HUES48 (cell line): ENCODE measurements around the gene UBR4.

Source experiments
- H3K27ac ChIP-seq: one replicate; pipeline ENCODE4 v1.7.0; 2013; ENCODE audit warnings: low read depth, low read length, inconsistent platforms
- H3K27me3 ChIP-seq: 2 replicates; pipeline ENCODE4 v1.6.1; 2013; ENCODE audit warnings: mild to moderate bottlenecking, low read length; ENCODE audit not compliant: control insufficient read depth, insufficient read depth
- H3K36me3 ChIP-seq: 2 replicates; pipeline ENCODE4 v1.6.1; 2013; ENCODE audit warnings: low read length; ENCODE audit not compliant: control insufficient read depth, insufficient read depth
- H3K4me1 ChIP-seq: 2 replicates; pipeline ENCODE4 v1.6.1; 2013; ENCODE audit warnings: mild to moderate bottlenecking, low read length; ENCODE audit not compliant: control insufficient read depth, insufficient read depth
- H3K4me3 ChIP-seq: 2 replicates; pipeline ENCODE4 v1.5.1; 2013; ENCODE audit warnings: mild to moderate bottlenecking, low read depth, low read length
- H3K9ac ChIP-seq: 2 replicates; pipeline ENCODE4 v1.6.1; 2013; ENCODE audit warnings: mild to moderate bottlenecking, low read depth, low read length, moderate library complexity
- H3K9me3 ChIP-seq: 2 replicates; pipeline ENCODE4 v1.6.1; 2013; ENCODE audit warnings: low read length; ENCODE audit not compliant: control insufficient read depth, insufficient read depth

Gene UBR4

DNA sequence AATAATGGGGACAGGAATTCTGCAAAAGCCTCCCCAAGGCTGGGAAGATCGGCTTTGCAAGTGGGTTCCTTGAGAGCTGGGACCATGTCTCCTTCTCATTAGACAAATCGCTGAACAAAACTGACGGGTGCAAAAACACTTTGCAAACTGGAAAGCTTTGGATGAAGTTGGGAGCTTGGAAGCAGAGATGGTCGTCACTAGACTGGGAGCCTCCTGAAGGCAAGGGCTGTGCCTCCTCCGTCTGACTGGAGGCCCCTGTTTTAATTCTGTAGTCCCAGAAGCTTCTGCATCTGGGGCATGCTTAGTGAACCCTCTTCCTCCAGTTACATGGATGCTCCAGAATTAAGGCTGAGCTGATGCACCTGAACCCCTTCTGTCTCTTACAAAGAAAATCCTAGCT, 171.3 kb downstream of the UBR4 start:
- Histone ChIP-seq H3K4me3 (no peak overlapping the region), H3K27me3 (no peaks in the 10 kb centered on the region), H3K9me3 (no peaks in the 10 kb centered on the region), H3K36me3 (no peaks in the 10 kb centered on the region), H3K9ac (no peak overlapping the region), H3K27ac (no peak overlapping the region), H3K4me1 (peaks cover 8% of the 10 kb centered on the region)

- Histone ChIP-seq H3K9me3 (no peaks in the 10 kb centered on the region), H3K27ac (no peak overlapping the region), H3K36me3 (no peaks in the 10 kb centered on the region), H3K4me3 (no peak overlapping the region), H3K27me3 (no peaks in the 10 kb centered on the region), H3K4me1 (peaks cover 3% of the 10 kb centered on the region), H3K9ac (no peak overlapping the region)
Measured at GRCh38 chr1:19038096-19038495, 172.0 kb downstream of the UBR4 start.

- H3K27me3 ChIP-seq: no peaks in the 10 kb centered on the region
- no peak overlapping the region for H3K9ac ChIP-seq
- no peak overlapping the region for H3K4me3 ChIP-seq
- H3K27ac ChIP-seq: no peak overlapping the region
- no peaks in the 10 kb centered on the region for H3K36me3 ChIP-seq
- no peaks in the 10 kb centered on the region; the same call in 1 of the 2 replicates for H3K4me1 ChIP-seq
- H3K9me3 ChIP-seq: no peaks in the 10 kb centered on the region
Measured at GRCh38 chr1:19037659-19038058, 172.4 kb downstream of the UBR4 start.

GRCh38 chr1:19036813-19037605, 173.1 kb downstream of the UBR4 start:
- H3K27ac ChIP-seq: no peak overlapping the region
- no peaks in the 10 kb centered on the region; the same call in 1 of the 2 replicates for H3K4me1 ChIP-seq
- no peaks in the 10 kb centered on the region for H3K9me3 ChIP-seq
- no peaks in the 10 kb centered on the region for H3K27me3 ChIP-seq
- H3K9ac ChIP-seq: no peak overlapping the region
- no peaks in the 10 kb centered on the region for H3K36me3 ChIP-seq
- no peak overlapping the region for H3K4me3 ChIP-seq

GRCh38 chr1:19036041-19036812, 173.8 kb downstream of the UBR4 start:
- H3K27me3 ChIP-seq: no peaks in the 10 kb centered on the region
- H3K4me1 ChIP-seq: no peaks in the 10 kb centered on the region; the same call in 1 of the 2 replicates
- H3K9me3 ChIP-seq: no peaks in the 10 kb centered on the region
- H3K9ac ChIP-seq: no peak overlapping the region; the same call in 1 of the 2 replicates
- H3K4me3 ChIP-seq: no peak overlapping the region
- H3K36me3 ChIP-seq: no peaks in the 10 kb centered on the region
- no peak overlapping the region for H3K27ac ChIP-seq

- H3K4me3 ChIP-seq: no peak overlapping the region
- H3K9me3 ChIP-seq: no peaks in the 10 kb centered on the region
- no peak overlapping the region for H3K27ac ChIP-seq
- H3K4me1 ChIP-seq: no peaks in the 10 kb centered on the region; the same call in 1 of the 2 replicates
- H3K27me3 ChIP-seq: no peaks in the 10 kb centered on the region
- H3K9ac ChIP-seq: no peak overlapping the region; the same call in 1 of the 2 replicates
- H3K36me3 ChIP-seq: no peaks in the 10 kb centered on the region
Measured at GRCh38 chr1:19035377-19036040, 174.6 kb downstream of the UBR4 start.

- Histone ChIP-seq H3K27ac (peak overlapping the region; percentile 32), H3K4me3 (no peak overlapping the region), H3K9me3 (no peaks in the 10 kb centered on the region), H3K27me3 (no peaks in the 10 kb centered on the region), H3K9ac (no peak overlapping the region), H3K36me3 (no peaks in the 10 kb centered on the region), H3K4me1 (no peaks in the 10 kb centered on the region; the same call in 1 of the 2 replicates)
Measured at GRCh38 chr1:19034721-19035120, 175.3 kb downstream of the UBR4 start.

DNA sequence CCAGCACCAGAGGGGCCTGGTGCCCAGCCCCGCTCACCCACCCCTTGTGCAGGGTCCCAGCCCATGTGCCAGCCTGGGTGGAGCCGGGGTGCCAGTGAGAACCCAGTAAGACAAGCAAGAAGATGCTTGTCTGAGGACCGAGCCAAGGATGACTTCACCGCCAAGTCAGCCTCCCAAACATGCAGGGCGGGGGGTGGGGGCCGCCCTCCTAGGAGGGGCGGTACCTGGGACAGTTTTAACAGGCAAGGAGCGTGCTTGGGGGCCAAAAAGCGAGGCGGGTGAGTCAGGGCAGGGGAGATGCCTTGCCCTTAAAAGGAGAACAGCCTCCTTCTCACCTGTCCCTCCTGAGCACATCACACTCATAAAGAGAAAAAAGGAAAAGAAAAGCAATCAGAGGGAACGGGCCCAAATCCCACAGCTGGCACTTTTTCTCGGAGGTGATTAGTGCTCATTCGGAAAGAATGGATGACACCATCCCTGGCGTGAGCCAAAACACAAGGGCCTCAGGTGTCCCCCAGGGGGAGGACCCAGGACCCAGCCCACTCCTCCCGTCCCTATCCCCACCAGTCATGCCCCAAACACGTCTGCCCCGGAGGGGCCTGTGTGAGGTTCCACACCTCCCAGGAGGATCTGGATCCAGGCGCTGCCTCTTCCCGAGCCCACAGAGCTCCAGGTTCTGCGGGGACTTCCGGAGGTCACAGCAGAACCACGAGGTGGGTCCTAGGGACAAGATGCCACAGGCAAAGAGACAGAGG, 176.0 kb downstream of the UBR4 start:
- Histone ChIP-seq H3K36me3 (no peaks in the 10 kb centered on the region), H3K27me3 (no peaks in the 10 kb centered on the region), H3K4me1 (no peaks in the 10 kb centered on the region; the same call in 1 of the 2 replicates), H3K9ac (no peak overlapping the region), H3K9me3 (no peaks in the 10 kb centered on the region), H3K27ac (peak overlapping the region; percentile 32), H3K4me3 (no peak overlapping the region)

GRCh38 chr1:19033515-19033839, 176.6 kb downstream of the UBR4 start:
- H3K4me1 ChIP-seq: no peaks in the 10 kb centered on the region; the same call in 1 of the 2 replicates
- no peaks in the 10 kb centered on the region for H3K9me3 ChIP-seq
- no peak overlapping the region for H3K9ac ChIP-seq

GRCh38 chr1:19032701-19033514, 177.2 kb downstream of the UBR4 start:
- peaks cover 5% of the 10 kb centered on the region; the same call in 1 of the 2 replicates for H3K4me1 ChIP-seq
- H3K9ac ChIP-seq: no peak overlapping the region
- no peaks in the 10 kb centered on the region for H3K9me3 ChIP-seq
- no peaks in the 10 kb centered on the region for H3K36me3 ChIP-seq
- H3K4me3 ChIP-seq: no peak overlapping the region
- H3K27me3 ChIP-seq: no peaks in the 10 kb centered on the region
- H3K27ac ChIP-seq: no peak overlapping the region

More at GRCh38 chr1:19033515-19033839, 176.6 kb downstream of the UBR4 start:
- H3K27ac ChIP-seq: no peak overlapping the region
- no peaks in the 10 kb centered on the region for H3K36me3 ChIP-seq
- no peaks in the 10 kb centered on the region for H3K27me3 ChIP-seq
- H3K4me3 ChIP-seq: no peak overlapping the region
